Adipose tissue (tissue), 3 donors: ENCODE results near the gene VSIG1. TPM values are rescaled to one million over a fixed set of nuclear protein-coding genes. Genes with fewer than 3 reads are reported as not detected.

Experiments
- H3K27ac ChIP-seq: one replicate; pipeline ENCODE4 v1.5.1; 2013; ENCODE audit warnings: low read depth, low read length
- WGBS, 3 donors: extraction: QIAGEN DNeasy Blood & Tissue Kit; methylation state at CpG; one replicate each; pipeline ENCODE4 v1.1.7; 2013; 5-methylcytosine and 5-hydroxymethylcytosine counted together
- polyA plus RNA-seq, 3 donors: library from polyadenylated mRNA; stranded (reverse); fragments of 200-250 nt; gene quantifications; one replicate each; pipeline ENCODE4 v1.2.3, GENCODE V29; 2013
- donor health status: healthy with polysubstance abuse.
- donor health status: Bipolar disorder and iron deficiency.
- donor health status: healthy.

The VSIG1 gene
- 10 to 100 TPM in 1 of 3 donors, 1 to 10 TPM in 1, under 1 TPM in 1; 0.12 to 11.1 (median 5.3) TPM for polyA plus RNA-seq

DNA sequence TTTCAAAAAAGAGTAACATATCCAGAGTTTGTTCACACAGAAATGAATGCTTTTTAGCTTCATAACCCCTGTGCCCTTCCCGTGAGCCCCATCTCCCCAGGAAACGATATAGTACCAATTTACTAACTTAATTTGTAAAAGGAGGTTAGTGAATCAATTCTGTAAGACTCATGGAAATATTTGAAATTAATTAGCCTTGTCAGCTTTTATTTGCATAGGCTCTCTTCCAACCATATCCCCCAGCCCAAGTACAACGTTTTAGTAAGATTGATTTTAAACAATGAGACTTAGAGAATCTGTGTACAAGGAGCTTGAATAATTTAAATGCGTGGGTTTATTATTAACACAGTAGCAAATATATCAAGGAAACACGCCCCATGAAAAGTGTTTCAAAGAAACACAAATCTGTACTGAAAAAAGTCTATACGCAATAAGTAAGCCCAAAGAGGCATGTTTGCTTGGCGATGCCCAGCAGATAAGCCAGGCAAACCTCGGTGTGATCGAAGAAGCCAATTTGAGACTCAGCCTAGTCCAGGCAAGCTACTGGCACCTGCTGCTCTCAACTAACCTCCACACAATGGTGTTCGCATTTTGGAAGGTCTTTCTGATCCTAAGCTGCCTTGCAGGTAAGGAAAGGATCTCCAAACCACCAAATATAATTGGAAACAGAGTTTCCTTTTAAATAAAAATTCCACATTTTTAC is at the start of gene VSIG1:
TSS of gene VSIG1 (plus strand) at position 512 of the 703 bp plus-strand sequence. CDS start at position 578, 66 bp downstream.
- WGBS, 3 donors, result 40 to 90% (median 65%) methylated on average over 10 of the region's 10 CpGs
- no peak within 1 kb of the TSS for H3K27ac ChIP-seq

DNA sequence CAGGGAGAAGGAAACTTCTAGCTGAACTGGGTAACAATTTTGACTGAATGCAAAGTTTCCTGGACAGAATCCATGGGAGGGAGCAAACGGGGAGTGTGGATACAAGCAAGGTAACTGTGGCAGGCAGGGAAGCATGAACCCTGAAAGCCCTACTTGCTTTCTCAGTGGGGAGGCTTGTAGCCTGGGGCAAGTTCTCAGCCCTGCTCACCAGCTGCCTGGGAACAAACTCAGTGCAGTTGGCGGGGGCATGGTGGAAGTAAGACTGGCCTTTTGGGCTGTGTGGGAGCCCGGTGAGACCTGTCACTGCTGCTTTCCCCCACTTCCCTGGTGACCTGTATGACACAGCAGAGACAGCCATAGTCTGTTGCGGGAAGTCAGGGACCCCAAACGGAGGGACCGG is 48.7 kb upstream of the VSIG1 start:
- H3K27ac ChIP-seq, result no peak overlapping the region
- 71 to 90% (median 86%) methylated on average over 4 to 6 of the region's 6 CpGs for WGBS, 3 donors

DNA sequence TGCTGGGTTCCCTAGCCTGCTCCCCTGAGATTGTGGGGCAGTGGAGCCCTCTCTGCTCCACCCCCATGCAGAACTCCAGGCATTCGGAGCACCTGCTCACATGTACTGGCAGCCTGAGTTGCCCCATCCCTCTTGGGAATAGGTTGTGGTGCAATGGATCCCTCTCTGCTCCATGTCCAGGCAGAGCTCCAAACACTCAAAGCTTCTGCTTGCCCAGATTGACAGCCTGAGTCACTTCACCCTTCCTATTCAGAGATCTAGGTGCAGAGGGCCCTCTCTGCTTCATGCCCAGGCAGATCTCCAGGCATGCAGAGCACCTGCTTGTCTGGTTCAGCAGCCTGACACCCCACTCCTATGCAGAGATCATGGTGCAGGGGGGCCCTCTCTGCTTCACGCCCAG is 44.1 kb upstream of the VSIG1 start:
- WGBS, 3 donors, result 75 to 80% methylated on average over 2 of the region's 2 CpGs; no CpG with 5 or more reads in 1 of the 3 donors
- no peak overlapping the region for H3K27ac ChIP-seq

DNA sequence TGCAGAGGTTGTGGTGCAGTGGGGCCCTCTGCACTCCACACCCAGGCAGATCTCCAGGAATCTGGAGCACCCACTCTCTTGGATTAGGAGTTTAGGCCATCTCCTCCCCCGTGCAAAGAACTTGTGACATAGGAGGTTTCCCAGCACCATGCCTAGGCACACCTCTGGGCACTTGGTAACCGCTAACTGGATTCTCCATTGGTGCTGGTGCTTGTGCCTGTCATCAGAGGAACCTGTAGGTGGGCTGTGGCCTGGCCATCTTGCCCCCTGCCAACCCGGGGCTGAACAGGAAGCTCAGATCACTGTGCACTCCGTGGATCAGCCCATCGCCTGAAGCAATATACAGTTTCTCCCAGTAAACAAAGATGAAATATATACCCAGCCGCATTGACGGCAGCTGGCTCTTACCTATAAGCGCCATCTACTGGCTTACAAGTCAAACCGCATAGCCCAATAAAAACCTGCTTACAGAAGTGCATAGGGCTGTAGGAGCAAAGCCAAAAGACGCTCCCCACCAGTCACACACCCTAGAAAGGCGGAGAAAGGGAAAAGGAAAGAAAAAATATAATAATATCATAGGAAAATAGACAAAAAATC is 43.5 kb upstream of the VSIG1 start:
- H3K27ac ChIP-seq, result no peak overlapping the region
- WGBS, 3 donors, result 21 to 33% (median 27%) methylated on average over 11 of the region's 11 CpGs

DNA sequence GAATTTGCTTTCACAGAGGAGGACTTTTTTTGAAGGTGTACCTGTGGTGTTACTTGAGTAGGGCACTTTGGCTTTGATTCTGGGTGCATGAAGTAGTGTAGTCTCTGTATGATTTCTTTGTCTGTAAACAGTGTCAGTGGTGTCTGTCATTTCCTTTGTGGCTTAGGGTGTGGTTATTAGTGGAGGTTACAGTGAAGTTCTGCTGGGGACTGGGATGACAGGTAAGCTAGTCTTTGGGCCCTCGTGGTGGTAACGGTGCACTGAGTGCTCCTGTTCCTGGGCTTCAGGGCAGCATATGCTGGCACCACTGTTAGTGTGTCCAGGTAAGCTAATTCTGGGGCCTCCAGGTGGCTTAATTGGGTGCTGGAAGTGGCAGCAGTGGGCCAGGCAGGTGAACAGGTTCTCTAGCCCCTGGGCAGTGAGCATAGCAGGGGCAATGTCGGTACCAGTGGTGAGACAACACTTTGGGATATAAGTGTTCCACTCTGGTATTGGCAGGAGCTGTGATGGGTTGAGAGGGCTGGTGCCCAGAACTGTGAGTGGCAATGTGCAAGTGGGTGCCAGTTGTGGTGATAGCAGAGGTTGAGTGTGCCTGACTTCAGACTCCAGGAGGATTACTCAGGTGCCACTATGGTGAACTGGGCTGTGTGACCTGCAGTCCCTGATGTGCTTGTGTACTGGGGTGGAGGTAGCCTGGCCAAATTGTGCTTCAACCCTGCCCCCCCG is 26.0 kb upstream of the VSIG1 start:
- H3K27ac ChIP-seq, result no peak overlapping the region
- 75 to 93% (median 82%) methylated on average over 4 of the region's 4 CpGs for WGBS, 3 donors

DNA sequence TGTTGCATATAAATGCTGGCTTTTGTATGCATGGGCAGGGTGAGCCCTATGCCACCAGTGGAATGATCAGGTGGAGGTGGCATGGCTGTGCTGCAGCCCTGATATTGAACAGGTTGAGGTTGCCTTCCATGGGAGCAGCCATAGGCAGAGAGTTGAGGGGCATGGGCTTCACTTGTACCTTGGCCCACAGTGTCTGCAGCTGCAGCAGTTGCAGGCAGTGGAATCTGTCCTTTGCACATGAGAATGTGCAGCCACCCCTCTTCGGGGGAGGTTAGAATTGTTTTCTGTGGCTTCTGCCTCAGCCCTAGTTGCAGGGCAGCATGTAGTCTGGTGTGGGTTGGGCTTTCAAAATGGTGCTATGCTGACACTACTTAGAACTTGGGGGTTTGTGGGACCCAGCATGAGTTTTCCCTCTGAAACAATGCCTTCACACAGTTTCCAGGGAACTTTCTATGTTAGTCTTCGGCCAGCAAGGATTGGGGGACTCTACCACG is 25.4 kb upstream of the VSIG1 start:
- no peak overlapping the region for H3K27ac ChIP-seq
- 29 to 56% (median 56%) methylated on average over 3 of the region's 3 CpGs for WGBS, 3 donors

DNA sequence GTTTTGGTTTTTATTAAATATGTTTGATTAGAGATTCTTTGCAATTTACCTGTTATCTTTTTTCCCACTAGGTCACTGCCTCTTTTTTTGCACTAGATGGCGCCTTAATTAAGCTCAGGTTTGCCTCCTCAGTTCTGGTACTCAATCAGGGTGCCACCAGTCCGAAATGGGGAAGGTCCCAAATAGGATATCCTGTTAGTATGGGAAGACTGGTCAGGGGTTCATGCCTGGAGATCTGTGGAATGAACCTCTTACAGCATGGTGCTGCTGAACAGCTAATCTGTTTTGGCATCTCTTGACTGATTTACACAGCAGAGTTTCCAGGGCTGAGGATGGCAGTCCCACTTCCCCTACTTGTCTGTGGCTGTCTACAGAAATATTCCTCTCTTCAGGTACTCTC is 24.2 kb upstream of the VSIG1 start:
- H3K27ac ChIP-seq, result no peak overlapping the region
- 18 to 26% (median 22%) methylated on average over 2 of the region's 2 CpGs for WGBS, 3 donors

DNA sequence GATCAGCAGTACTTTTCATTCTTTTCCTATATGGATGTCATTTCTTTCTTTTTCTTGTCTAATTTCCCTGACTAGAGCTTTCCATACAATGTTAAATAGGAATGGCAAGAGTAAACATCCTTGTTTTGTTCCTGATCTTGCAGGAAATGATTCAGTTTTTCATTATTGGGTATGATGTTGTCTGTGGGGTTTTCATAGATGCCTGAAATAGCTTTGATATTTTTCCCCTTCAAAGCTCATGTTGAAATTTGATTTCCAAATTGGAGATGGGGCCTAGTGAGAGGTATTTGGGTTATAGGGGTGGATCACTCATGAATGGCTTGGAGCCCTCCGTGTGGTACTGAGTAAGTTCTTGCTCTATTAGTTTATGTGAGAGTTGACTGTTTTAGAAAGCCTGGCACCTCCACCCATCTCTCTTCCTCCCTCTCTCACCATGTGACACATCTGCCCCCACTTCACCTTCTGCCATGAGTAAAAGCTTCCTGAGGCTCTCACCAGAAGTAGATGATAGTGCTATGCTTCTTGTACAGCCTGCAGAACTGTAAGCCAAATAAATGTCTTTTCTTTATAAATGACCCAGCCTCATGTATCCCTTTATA is 22.3 kb upstream of the VSIG1 start:
- no peak overlapping the region for H3K27ac ChIP-seq
- 46 to 93% (median 81%) methylated on average over 1 of the region's 1 CpG for WGBS, 3 donors

DNA sequence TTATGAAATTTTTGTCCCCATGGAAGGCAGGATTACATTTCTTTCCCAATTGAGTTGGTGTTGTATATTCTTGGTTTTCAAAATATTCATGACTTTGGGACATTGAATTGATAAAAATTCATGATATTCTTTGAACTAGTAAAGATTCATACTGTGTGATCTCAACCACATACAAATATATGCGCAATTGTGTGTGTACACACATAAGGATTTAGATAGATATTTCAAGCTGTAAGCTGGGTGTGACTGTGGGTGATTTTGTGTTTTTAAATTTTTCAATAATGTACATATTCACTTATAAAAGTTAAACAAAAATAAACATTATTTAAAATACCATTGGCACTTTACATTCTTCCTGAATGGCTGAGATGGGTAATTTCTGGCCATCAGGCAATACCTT is 19.5 kb upstream of the VSIG1 start:
- 88 to 98% (median 94%) methylated on average over 1 of the region's 1 CpG for WGBS, 3 donors
- no peak overlapping the region for H3K27ac ChIP-seq

DNA sequence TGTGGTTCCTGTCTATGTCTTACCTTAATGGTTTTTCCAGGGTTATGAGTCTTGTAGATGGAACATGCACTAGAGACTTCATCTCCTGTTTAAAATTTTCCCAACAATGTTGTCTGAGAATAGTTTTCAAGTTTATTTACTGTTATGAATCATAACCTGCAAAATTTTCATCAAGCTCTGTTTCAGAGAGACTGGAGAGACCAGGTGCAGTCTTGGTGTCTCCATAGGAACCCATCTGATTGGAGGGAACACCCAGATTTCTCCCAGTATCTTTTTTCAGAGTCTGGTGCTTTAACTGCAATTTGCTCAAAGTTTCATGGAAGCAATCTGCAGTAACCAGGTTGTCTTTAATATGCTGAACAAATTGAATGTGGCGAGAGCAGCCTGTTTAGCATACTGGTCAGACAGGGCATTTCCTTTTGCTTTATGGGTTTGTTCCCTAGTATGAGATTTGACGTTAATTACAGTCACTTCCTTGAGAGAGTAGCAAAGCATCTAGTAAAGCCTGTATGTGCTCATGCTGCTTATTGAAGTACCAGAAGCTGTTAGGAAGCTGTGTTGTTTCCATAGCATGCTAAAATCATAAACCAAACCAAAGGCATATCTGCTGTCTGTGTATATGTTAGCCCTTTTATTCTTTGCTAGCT is 18.8 kb upstream of the VSIG1 start:
- WGBS, 3 donors, result 52 to 69% (median 53%) methylated on average over 2 of the region's 2 CpGs

DNA sequence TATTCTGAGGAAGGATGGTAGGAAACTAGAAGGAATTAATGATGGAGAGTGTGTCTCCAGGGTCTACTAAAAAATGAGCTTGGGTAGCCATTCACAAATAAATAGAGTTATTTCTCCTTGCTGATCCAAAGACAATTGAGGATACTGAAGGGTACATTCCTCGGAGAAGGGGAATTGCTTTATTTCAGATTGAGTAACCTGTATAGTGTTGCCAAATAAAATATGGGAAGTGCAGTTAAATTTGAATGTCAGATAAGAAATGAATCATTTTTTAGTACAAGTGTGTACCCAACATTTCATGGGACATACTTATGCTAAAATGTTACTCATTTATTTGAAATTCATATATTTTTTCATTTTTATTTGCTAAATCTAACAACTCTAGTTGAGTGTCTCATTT is 16.0 kb upstream of the VSIG1 start:
- 53 to 91% (median 63%) methylated on average over 1 of the region's 1 CpG for WGBS, 3 donors
- H3K27ac ChIP-seq, result no peak overlapping the region

More for the DNA sequence above, 18.8 kb upstream of the VSIG1 start:
- no peak overlapping the region for H3K27ac ChIP-seq

DNA sequence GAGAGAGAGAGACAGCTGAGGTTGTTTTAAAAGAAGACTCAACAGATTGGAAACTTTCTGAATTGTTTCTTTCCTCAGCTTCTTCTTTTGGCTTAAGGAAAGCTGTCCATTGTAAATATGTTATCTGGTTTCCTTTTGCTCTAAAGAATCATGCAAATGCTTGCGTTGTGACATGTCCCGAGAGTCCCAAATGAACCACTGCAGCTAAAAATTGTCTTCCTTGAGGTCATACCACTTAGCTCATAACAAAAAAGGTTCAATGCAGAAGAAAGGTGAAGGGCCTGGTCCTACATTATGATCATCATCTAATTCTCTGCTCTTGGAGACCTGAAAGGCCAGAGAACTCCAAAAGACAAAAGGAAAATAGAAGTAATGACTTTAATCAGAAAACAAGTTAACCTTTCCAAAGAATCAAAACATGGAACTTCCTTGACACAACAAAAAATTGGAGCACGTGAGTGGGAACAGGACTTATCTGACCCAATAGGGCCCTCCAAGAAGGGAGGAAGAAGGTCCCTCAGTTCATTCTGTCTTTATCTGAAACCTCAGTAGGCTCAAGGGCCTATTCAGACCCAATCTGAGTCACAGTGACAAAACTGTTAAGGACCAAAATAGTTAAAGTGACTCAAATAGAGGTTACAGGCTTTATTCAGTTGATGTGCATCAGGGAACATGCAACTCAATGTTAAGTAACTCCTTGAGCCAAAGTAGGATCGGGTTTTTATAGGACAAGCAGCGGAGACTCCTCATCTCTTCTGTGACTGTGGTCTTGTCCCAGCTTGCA is 14.7 kb upstream of the VSIG1 start:
- 71 to 86% (median 83%) methylated on average over 5 of the region's 5 CpGs for WGBS, 3 donors
- no peak overlapping the region for H3K27ac ChIP-seq

DNA sequence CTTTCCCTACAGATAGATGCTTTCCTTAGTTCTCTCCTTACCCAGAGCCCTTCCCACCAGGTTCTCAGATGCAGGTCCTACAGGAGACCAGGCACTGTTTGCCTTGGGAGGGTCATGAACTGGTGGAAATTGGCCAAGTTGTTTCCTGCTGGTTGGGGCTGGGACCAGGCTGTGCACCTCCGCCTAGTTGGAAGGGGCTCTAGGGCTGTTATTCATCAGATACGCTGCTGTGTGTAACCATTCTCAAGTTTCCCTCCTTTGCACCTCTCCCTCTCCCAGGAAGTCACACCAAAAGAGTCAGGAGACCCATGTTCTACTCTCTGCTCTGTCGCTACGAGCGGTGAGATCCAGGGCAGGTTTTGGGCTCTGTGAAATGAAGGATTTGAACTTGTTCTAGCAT is 11.9 kb upstream of the VSIG1 start:
- 82 to 96% (median 95%) methylated on average over 5 of the region's 5 CpGs for WGBS, 3 donors
- no peak overlapping the region for H3K27ac ChIP-seq

DNA sequence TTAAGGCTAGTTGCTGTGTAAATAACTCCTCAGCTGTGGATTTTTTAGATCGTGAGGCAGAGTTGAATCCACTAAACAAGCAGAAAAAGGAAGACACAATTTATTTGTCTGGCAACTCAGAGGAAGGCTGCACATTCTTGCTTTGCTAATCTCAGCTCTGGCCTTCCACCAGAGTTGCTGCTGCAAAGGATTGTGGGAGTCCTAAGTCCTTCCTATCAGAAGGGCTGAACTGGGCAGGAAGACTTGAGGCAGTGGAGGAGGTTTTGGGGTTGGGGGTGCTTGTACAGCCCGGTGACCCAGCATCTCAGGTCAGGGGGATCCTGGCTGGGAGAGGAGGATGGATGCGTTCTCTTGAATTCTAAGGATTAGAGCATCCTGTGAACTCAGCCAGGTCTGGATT is 11.0 kb upstream of the VSIG1 start:
- WGBS, 3 donors, result 53 to 67% (median 63%) methylated on average over 3 of the region's 3 CpGs
- no peak overlapping the region for H3K27ac ChIP-seq

DNA sequence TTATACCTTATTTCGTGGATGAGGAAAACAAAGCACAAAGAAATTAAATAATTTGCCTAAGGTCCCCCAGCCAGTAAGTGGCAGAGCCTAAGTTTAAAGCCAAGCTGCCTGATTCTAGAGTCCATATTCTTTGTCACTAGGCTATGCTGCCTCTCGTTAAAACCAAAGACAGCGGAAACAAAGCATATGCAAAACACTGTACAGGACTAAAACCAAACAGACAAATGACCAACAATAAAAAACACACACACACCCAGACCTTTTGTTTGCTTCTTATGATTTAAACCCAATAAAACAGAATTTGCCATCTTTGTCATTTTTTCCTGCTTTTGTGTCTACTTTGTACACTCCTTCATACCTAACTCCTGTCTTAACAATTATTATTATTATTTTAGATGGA is 10.1 kb upstream of the VSIG1 start:
- H3K27ac ChIP-seq, result no peak overlapping the region
- WGBS, 3 donors, result 67 to 83% (median 75%) methylated on average over 3 of the region's 3 CpGs

DNA sequence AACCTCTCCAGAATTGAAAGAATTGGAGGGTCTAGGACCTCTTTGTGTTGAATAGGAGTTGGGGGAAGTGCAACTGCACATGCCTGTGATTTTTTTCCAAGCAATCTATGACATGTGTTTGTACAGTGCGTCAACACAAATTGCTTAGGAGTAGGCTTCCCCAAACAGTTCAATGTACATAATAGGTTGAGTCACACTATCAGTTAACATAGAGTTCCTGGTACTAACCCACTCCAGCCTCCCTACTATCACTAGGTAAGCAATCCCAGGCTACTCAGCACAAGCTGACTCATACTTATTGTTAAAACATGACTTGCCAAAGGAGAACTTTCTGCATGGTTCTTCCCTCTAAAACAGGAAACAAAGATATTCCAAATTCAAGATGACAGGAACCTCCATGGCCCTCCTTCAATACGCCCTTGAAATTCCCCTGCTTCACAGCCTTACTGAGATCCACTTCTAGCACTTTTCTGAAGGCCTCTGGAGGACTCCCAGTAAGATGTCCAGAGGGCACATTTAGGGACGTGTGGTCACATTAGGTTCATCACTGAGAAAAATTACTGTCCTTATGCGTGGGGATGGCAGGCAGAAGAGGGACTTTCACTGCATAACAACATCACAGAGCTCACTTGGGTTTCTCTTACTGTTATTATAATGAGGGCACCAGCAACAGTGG is 8.4 kb upstream of the VSIG1 start:
- H3K27ac ChIP-seq, result no peak overlapping the region
- 59 to 81% (median 62%) methylated on average over 4 of the region's 4 CpGs for WGBS, 3 donors

DNA sequence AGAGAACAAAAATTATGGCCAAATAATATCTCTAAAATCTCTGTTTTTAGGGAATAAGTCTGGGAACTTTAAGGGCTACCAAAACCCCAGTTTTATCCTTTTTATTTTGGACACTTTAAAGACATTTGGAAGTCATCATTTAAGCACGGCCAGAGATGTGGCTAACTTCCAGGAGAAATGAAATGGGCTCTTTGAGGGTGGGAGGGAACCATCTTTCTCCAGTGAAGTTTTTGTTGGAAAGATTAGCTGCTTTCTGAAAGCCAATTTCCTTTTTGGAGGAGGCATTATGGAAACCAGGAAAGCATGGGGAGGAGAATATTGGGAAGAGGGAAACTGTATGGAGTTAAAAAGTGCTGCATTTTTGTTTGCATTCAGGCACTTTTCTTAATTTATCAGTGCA is 4.8 kb downstream of the VSIG1 start:
- H3K27ac ChIP-seq, result no peak overlapping the region
- WGBS, 3 donors, result 33 to 46% (median 44%) methylated on average over 1 of the region's 1 CpG
